SK-N-SH (cell line): ENCODE measurements around the gene SHQ1. TPM values are rescaled to one million over a fixed set of nuclear protein-coding genes. Genes with fewer than 3 reads are reported as not detected.

Source experiments
- CTCF ChIA-PET: fragments of 300-600, 350-600 bp; formaldehyde crosslinking; extraction: SDS; loops from one replicate; lab custom pipeline; 2021; lab: Yijun Ruan, JAX
- POLR2A ChIA-PET: fragments of 350-600 bp; sonication (Branson Sonifier 250); formaldehyde crosslinking; extraction: SDS; loops from one replicate; lab custom pipeline; 2020; ENCODE audit warnings: antibody characterized with exemption, inconsistent platforms; lab: Yijun Ruan, JAX
- DNase-seq: peaks from one replicate; pipeline ENCODE4 v3.0.0; 2012
- H2AFZ ChIP-seq: fragments of 200-600 bp; sonication (generic); 2 replicates; pipeline ENCODE4 v1.8.1; 2016; ENCODE audit warnings: antibody characterized with exemption, mild to moderate bottlenecking, low read depth
- H3F3A ChIP-seq: fragments of 200-600 bp; sonication (generic); replicated peaks from 2 replicates; pipeline ENCODE3; 2016; ENCODE audit warnings: antibody characterized with exemption, mild to moderate bottlenecking; ENCODE audit not compliant: insufficient read depth
- H3K27ac ChIP-seq, 2 experiments: fragments of 200-500 bp in 1 of 2; fragments of 200-600 bp in 1 of 2; sonication (Bioruptor generic) in 1 of 2; sonication (generic), shearing (Covaris generic) in 1 of 2; 2 replicates each; pipeline versions ENCODE4 v1.5.1 to v1.6.1; 2014 to 2016; ENCODE audit warnings: low read depth in 2 of 2, inconsistent platforms in 1 of 2, low read length in 1 of 2, mild to moderate bottlenecking in 1 of 2, mixed read lengths in 1 of 2
- H3K27me3 ChIP-seq: fragments of 200-600 bp; sonication (generic), shearing (Covaris generic); 2 replicates; pipeline ENCODE4 v1.6.1; 2016; ENCODE audit warnings: mixed run types; ENCODE audit not compliant: insufficient read depth
- H3K36me3 ChIP-seq, 2 experiments: fragments of 200-500 bp in 1 of 2; fragments of 200-600 bp in 1 of 2; sonication (Bioruptor generic) in 1 of 2; sonication (generic) in 1 of 2; replicated peaks in 1 of 2; 2 replicates each; pipeline versions ENCODE3 to v1.5.1; 2014 to 2016; ENCODE audit warnings: low read length in 1 of 2, mild to moderate bottlenecking in 1 of 2; ENCODE audit not compliant: insufficient read depth in 2 of 2, control insufficient read depth in 1 of 2
- H3K4me1 ChIP-seq, 2 experiments: fragments of 200-500 bp in 1 of 2; fragments of 200-600 bp in 1 of 2; sonication (Bioruptor generic) in 1 of 2; sonication (generic), shearing (Covaris generic) in 1 of 2; 2 replicates each; pipeline versions ENCODE4 v1.5.1 to v1.6.1; 2014 to 2016; ENCODE audit warnings: low read depth in 1 of 2, low read length in 1 of 2, mixed run types in 1 of 2; ENCODE audit not compliant: insufficient read depth in 2 of 2, control insufficient read depth in 1 of 2
- H3K4me2 ChIP-seq: fragments of 200-600 bp; sonication (generic), shearing (Covaris generic); 2 replicates; pipeline ENCODE4 v1.6.1; 2017; ENCODE audit warnings: mixed run types
- H3K4me3 ChIP-seq, 2 experiments: fragments of 200-500 bp in 1 of 2; fragments of 200-600 bp in 1 of 2; sonication (Bioruptor generic) in 1 of 2; sonication (generic), shearing (Covaris generic) in 1 of 2; 2 replicates each; pipeline versions ENCODE4 v1.5.1 to v1.8.1; 2014 to 2016; ENCODE audit warnings: low read depth in 2 of 2, inconsistent platforms in 1 of 2, low read length in 1 of 2, mild to moderate bottlenecking in 1 of 2, mixed read lengths in 1 of 2, moderate library complexity in 1 of 2
- H3K79me2 ChIP-seq: fragments of 200-600 bp; sonication (generic); 2 replicates; pipeline ENCODE4 v1.8.1; 2017; ENCODE audit warnings: mild to moderate bottlenecking; ENCODE audit not compliant: insufficient read depth
- H3K9ac ChIP-seq: fragments of 200-600 bp; sonication (generic); 2 replicates; pipeline ENCODE4 v1.6.1; 2017; ENCODE audit warnings: mixed run types
- H3K9me2 ChIP-seq: fragments of 200-600 bp; sonication (generic); 2 replicates; pipeline ENCODE4 v1.6.1; 2017; ENCODE audit warnings: mixed run types
- H3K9me3 ChIP-seq: fragments of 200-600 bp; sonication (generic); 2 replicates; pipeline ENCODE4 v1.6.1; 2017; ENCODE audit warnings: mixed run types, mild to moderate bottlenecking, moderate library complexity
- H4K20me1 ChIP-seq: fragments of 200-600 bp; sonication (generic); 2 replicates; pipeline ENCODE4 v1.6.1; 2017; ENCODE audit warnings: mild to moderate bottlenecking, mixed run types; ENCODE audit not compliant: insufficient read depth
- CHD2 ChIP-seq: fragments of 150-350 bp; IDR thresholded peaks from 2 replicates; pipeline ENCODE4 v1.6.1; 2018; ENCODE audit warnings: low read length; ENCODE audit not compliant: partially characterized antibody
- CTCF ChIP-seq: fragments of 200-600 bp; sonication (generic); IDR thresholded peaks from 2 replicates; pipeline ENCODE4 v1.6.1; 2017; ENCODE audit warnings: antibody characterized with exemption, mild to moderate bottlenecking, moderate library complexity
- FOSL2 ChIP-seq: IDR thresholded peaks from 2 replicates; pipeline ENCODE4 v1.4.0; 2012; ENCODE audit warnings: low read depth, mild to moderate bottlenecking, moderate library complexity, borderline replicate concordance
- IRF3 ChIP-seq: fragments of 150-350 bp; IDR thresholded peaks from 2 replicates; pipeline ENCODE4 v1.6.1; 2016; ENCODE audit warnings: mild to moderate bottlenecking, low read depth, low read length
- JUND ChIP-seq: IDR thresholded peaks from 2 replicates; pipeline ENCODE4 v1.4.0; 2012
- MXI1 ChIP-seq: IDR thresholded peaks from 2 replicates; pipeline ENCODE4 v1.6.1; 2012; ENCODE audit warnings: mild to moderate bottlenecking, low read depth, low read length, improper control_type of control experiment
- POLR2AphosphoS5 ChIP-seq: IDR thresholded peaks from 2 replicates; pipeline ENCODE4 v1.6.1; 2012; ENCODE audit warnings: low read depth, low read length
- RAD21 ChIP-seq: IDR thresholded peaks from 2 replicates; pipeline ENCODE4 v1.6.1; 2012; ENCODE audit warnings: mild to moderate bottlenecking, low read length
- RCOR1 ChIP-seq: fragments of 150-350 bp; IDR thresholded peaks from 2 replicates; pipeline ENCODE4 v1.6.1; 2017; ENCODE audit warnings: antibody characterized with exemption, low read length
- REST ChIP-seq: IDR thresholded peaks from 2 replicates; pipeline ENCODE4 v1.6.1; 2012; ENCODE audit warnings: mild to moderate bottlenecking, low read depth, low read length, moderate library complexity
- RFX5 ChIP-seq: IDR thresholded peaks from 2 replicates; pipeline ENCODE4 v1.6.1; 2012; ENCODE audit warnings: mild to moderate bottlenecking, improper control_type of control experiment, low read length
- TCF12 ChIP-seq: IDR thresholded peaks from 2 replicates; pipeline ENCODE4 v1.4.0; 2012
- USF1 ChIP-seq: IDR thresholded peaks from 2 replicates; pipeline ENCODE4 v1.4.0; 2012; ENCODE audit warnings: low read depth, borderline replicate concordance
- ZBTB33 ChIP-seq: IDR thresholded peaks from 2 replicates; pipeline ENCODE4 v1.4.0; 2012; ENCODE audit warnings: low read depth, borderline replicate concordance
- WGBS: methylation state at CpG from one replicate; pipeline ENCODE4 v1.1.6; 2017; ENCODE audit warnings: low lambda C conversion rate; 5-methylcytosine and 5-hydroxymethylcytosine counted together
- polyA plus RNA-seq, 3 experiments: library from polyadenylated mRNA; depleted of rRNA; stranded (reverse); fragments of >200 nt; gene quantifications; 2 replicates each; pipeline ENCODE4 v1.2.3, GENCODE V29; 2012

The SHQ1 gene
- polyA plus RNA-seq, 1 of the 3 experiments (the other 2 are of a cell fraction): 10.5 TPM

GRCh38 chr3:72786668-72787067, 61.6 kb downstream of the SHQ1 start:
- DNase-seq: no peak
- H3K4me1 ChIP-seq: no peaks in the 10 kb centered on the region; a peak in 1 of 4 replicates
- no peaks in the 10 kb centered on the region for H3K9me2 ChIP-seq
- 99% methylated on average over 3 of the region's 3 CpGs for WGBS
- TF ChIP-seq IRF3 (no peak), CHD2 (no peak), CTCF (no peak), TCF12 (no peak), ZBTB33 (no peak), USF1 (no peak), MXI1 (no peak), RAD21 (no peak), POLR2AphosphoS5 (no peak), RFX5 (no peak), RCOR1 (no peak)
- CTCF ChIA-PET: no interaction called here
- H3K27ac ChIP-seq: no peak overlapping the region
- H3K36me3 ChIP-seq: peaks cover 23 to 31% of the 10 kb centered on the region in 2 experiments
- no peaks in the 10 kb centered on the region for H3K79me2 ChIP-seq
- H3K27me3 ChIP-seq: no peaks in the 10 kb centered on the region
- no peaks in the 10 kb centered on the region for H3F3A ChIP-seq
- H3K9me3 ChIP-seq: no peaks in the 10 kb centered on the region
- no peak overlapping the region for H2AFZ ChIP-seq
- POLR2A ChIA-PET: no interaction called here
- H4K20me1 ChIP-seq: no peaks in the 10 kb centered on the region
- no peak overlapping the region for H3K4me3 ChIP-seq
- no peak overlapping the region for H3K4me2 ChIP-seq
- H3K9ac ChIP-seq: no peak overlapping the region

- no peak overlapping the region for H3K9ac ChIP-seq
- H3K4me2 ChIP-seq: no peak overlapping the region
- no peak overlapping the region for H2AFZ ChIP-seq
- no peaks in the 10 kb centered on the region for H3K27me3 ChIP-seq
- no peaks in the 10 kb centered on the region for H3K9me2 ChIP-seq
- H3F3A ChIP-seq: no peaks in the 10 kb centered on the region
- ChIA-PET CTCF (interaction anchor here (0.8 to 1.5 kb wide), 3 partner anchors 28 to 118 kb away, joined by 3 to 5 read pairs (median 3); no protein-coding TSS in a partner anchor), POLR2A (no interaction called here)
- no peak overlapping the region for H3K4me3 ChIP-seq
- no peaks in the 10 kb centered on the region for H4K20me1 ChIP-seq
- no peaks in the 10 kb centered on the region; a peak in 1 of 4 replicates for H3K4me1 ChIP-seq
- H3K36me3 ChIP-seq: peaks cover 24 to 36% of the 10 kb centered on the region in 2 experiments
- no peaks in the 10 kb centered on the region for H3K79me2 ChIP-seq
- 100% methylated on average over 1 of the region's 1 CpG for WGBS
- H3K27ac ChIP-seq: no peak overlapping the region
- TF ChIP-seq REST (no peak), FOSL2 (no peak), JUND (no peak)
- H3K9me3 ChIP-seq: no peaks in the 10 kb centered on the region
- no peak for DNase-seq
Measured at GRCh38 chr3:72784226-72784625, 64.0 kb downstream of the SHQ1 start.
